Measurements from ENCODE around the gene MAMDC2.
"Not testable (repeated sequence)": the region's sequence is repeated elsewhere in the genome, so short reads cannot be mapped to it uniquely, and the experiment has no call there.

Gene MAMDC2

GRCh38 chr9:70038171-70038621, 5.5 kb upstream of the MAMDC2 start:
- DNase-seq = not testable (repeated sequence)

- no peak for DNase-seq
Measured at GRCh38 chr9:70040376-70040903, 3.2 kb upstream of the MAMDC2 start.

- DNase-seq = no peak
Measured at GRCh38 chr9:70042461-70043215, 1.0 kb upstream of the MAMDC2 start.

GRCh38 chr9:70043285-70043684, 363 bp upstream of the MAMDC2 start:
- DNase-seq = no peak

GRCh38 chr9:70044490-70045307, 1.1 kb downstream of the MAMDC2 start:
- DNase-seq = no peak

- no peak for DNase-seq
Measured at GRCh38 chr9:70045452-70045851, 1.8 kb downstream of the MAMDC2 start.

- peak; percentile 51 for DNase-seq
Measured at GRCh38 chr9:70046274-70047070, 2.8 kb downstream of the MAMDC2 start.

GRCh38 chr9:70049236-70049635, 5.6 kb downstream of the MAMDC2 start:
- no peak for DNase-seq

- no peak for DNase-seq
Measured at GRCh38 chr9:70049672-70050271, 6.1 kb downstream of the MAMDC2 start.

GRCh38 chr9:70052768-70053167, 9.1 kb downstream of the MAMDC2 start:
- DNase-seq = no peak

- no peak for DNase-seq
Measured at GRCh38 chr9:70053864-70054263, 10.2 kb downstream of the MAMDC2 start.

- no peak for DNase-seq
Measured at GRCh38 chr9:70054521-70054920, 10.9 kb downstream of the MAMDC2 start.

- DNase-seq = no peak
Measured at GRCh38 chr9:70055406-70056210, 12.0 kb downstream of the MAMDC2 start.

GRCh38 chr9:70056211-70056944, 12.7 kb downstream of the MAMDC2 start:
- DNase-seq = no peak

GRCh38 chr9:70058569-70059116, 15.0 kb downstream of the MAMDC2 start:
- no peak for DNase-seq

- DNase-seq = no peak
Measured at GRCh38 chr9:70060148-70060882, 16.7 kb downstream of the MAMDC2 start.

- no peak for DNase-seq
Measured at GRCh38 chr9:70060883-70061507, 17.3 kb downstream of the MAMDC2 start.

GRCh38 chr9:70061776-70062175, 18.1 kb downstream of the MAMDC2 start:
- DNase-seq = no peak

GRCh38 chr9:70064496-70064895, 20.8 kb downstream of the MAMDC2 start:
- DNase-seq = no peak
